NCI-H1694 (cell line): ENCODE results near the gene SCG2.

Experiments used
- DNase-seq: peaks from one replicate; lab custom pipeline; 2025; lab: John Stamatoyannopoulos, UW

SCG2 gene

GRCh38 chr2:223570784-223571183 is 31.4 kb downstream of the SCG2 start:
- DNase-seq = no peak

GRCh38 chr2:223566396-223566795 is 35.8 kb downstream of the SCG2 start:
- no peak for DNase-seq

- no peak for DNase-seq
These were observed 38.7 kb downstream of the SCG2 start for GRCh38 chr2:223563462-223563861.

- DNase-seq = no peak
These were observed 40.1 kb downstream of the SCG2 start for GRCh38 chr2:223562078-223562477.

- no peak for DNase-seq
These were observed 41.3 kb downstream of the SCG2 start for GRCh38 chr2:223560749-223561435.

GRCh38 chr2:223558970-223559369 is 43.2 kb downstream of the SCG2 start:
- DNase-seq = no peak

GRCh38 chr2:223554923-223555322 is 47.2 kb downstream of the SCG2 start:
- DNase-seq = no peak

- peak; percentile 87 for DNase-seq
These were observed 52.9 kb downstream of the SCG2 start for GRCh38 chr2:223549215-223549614.

GRCh38 chr2:223548194-223548593 is 54.0 kb downstream of the SCG2 start:
- no peak for DNase-seq
